ENCODE results near the gene AGAP1.

Gene AGAP1

GRCh38 chr2:235712176-235712575, 218.3 kb downstream of the AGAP1 start:
- no peak for DNase-seq (ENCODE audit: low read depth)

GRCh38 chr2:235713189-235713588, 219.3 kb downstream of the AGAP1 start:
- DNase-seq (ENCODE audit: low read depth) = no peak

- no peak for DNase-seq (ENCODE audit: low read depth)
Measured at GRCh38 chr2:235715601-235716000, 221.8 kb downstream of the AGAP1 start.

GRCh38 chr2:235716875-235717496, 223.1 kb downstream of the AGAP1 start:
- DNase-seq (ENCODE audit: low read depth) = peak; percentile 7

- peak; percentile 10 for DNase-seq (ENCODE audit: low read depth)
Measured at GRCh38 chr2:235719146-235719942, 225.5 kb downstream of the AGAP1 start.

GRCh38 chr2:235721625-235722024, 227.8 kb downstream of the AGAP1 start:
- no peak for DNase-seq (ENCODE audit: low read depth)

- no peak for DNase-seq (ENCODE audit: low read depth)
Measured at GRCh38 chr2:235722869-235723268, 229.0 kb downstream of the AGAP1 start.

- no peak for DNase-seq (ENCODE audit: low read depth)
Measured at GRCh38 chr2:235723371-235723770, 229.5 kb downstream of the AGAP1 start.

GRCh38 chr2:235723811-235724465, 230.1 kb downstream of the AGAP1 start:
- no peak for DNase-seq (ENCODE audit: low read depth)

GRCh38 chr2:235725016-235725489, 231.2 kb downstream of the AGAP1 start:
- no peak for DNase-seq (ENCODE audit: low read depth)

GRCh38 chr2:235725841-235726240, 232.0 kb downstream of the AGAP1 start:
- DNase-seq (ENCODE audit: low read depth) = no peak

GRCh38 chr2:235726554-235726953, 232.7 kb downstream of the AGAP1 start:
- no peak for DNase-seq (ENCODE audit: low read depth)

GRCh38 chr2:235727174-235727573, 233.3 kb downstream of the AGAP1 start:
- DNase-seq (ENCODE audit: low read depth) = no peak

- no peak for DNase-seq (ENCODE audit: low read depth)
Measured at GRCh38 chr2:235727891-235728799, 234.3 kb downstream of the AGAP1 start.

GRCh38 chr2:235728800-235729556, 235.1 kb downstream of the AGAP1 start:
- DNase-seq (ENCODE audit: low read depth) = no peak

- no peak for DNase-seq (ENCODE audit: low read depth)
Measured at GRCh38 chr2:235729557-235729947, 235.7 kb downstream of the AGAP1 start.

- no peak for DNase-seq (ENCODE audit: low read depth)
Measured at GRCh38 chr2:235730115-235730514, 236.3 kb downstream of the AGAP1 start.

- no peak for DNase-seq (ENCODE audit: low read depth)
Measured at GRCh38 chr2:235733761-235734160, 239.9 kb downstream of the AGAP1 start.

GRCh38 chr2:235734168-235734567, 240.3 kb downstream of the AGAP1 start:
- no peak for DNase-seq (ENCODE audit: low read depth)

- DNase-seq (ENCODE audit: low read depth) = no peak
Measured at GRCh38 chr2:235734688-235735231, 240.9 kb downstream of the AGAP1 start.

GRCh38 chr2:235737396-235737795, 243.6 kb downstream of the AGAP1 start:
- no peak for DNase-seq (ENCODE audit: low read depth)

Data from EH (cell line).